ENCODE measurements around the gene DMXL2.
"Not testable (repeated sequence)": the region's sequence is repeated elsewhere in the genome, so short reads cannot be mapped to it uniquely, and the experiment has no call there.

Gene DMXL2

DNA sequence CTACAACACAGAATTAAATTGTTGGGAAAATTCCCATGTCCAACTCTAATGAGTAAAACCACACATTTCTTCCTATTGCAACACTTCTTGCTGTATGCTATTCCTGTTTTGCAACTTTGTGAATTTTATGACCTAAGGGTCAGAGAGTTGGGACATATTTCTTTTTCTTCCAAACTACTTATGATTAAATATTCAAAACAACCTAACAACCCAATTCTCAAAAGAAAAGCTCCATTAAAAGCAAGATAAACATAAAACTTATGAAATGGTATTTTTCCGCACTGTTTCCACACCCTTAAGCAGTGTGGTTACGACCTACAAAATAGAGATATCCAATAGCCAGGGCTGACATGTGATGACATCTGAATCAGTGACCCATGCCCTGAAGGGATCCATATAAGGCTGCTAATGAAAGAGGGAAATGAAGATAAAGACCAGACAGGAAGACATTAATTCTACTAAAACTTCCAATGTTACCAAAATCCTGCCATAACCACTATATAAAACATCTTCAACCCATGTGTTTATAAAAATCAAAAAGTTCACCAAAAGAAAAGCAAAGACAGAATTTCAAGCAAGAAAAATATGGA, 45.6 kb downstream of the DMXL2 start:
- Histone ChIP-seq H3K27me3 (replicated peaks; ENCODE audit: control insufficient read depth, insufficient read depth, low read length) (no peaks in the 10 kb centered on the region), H3K36me3 (ENCODE audit: control insufficient read depth, insufficient read depth, low read length) (no peaks in the 10 kb centered on the region), H3K4me3 (replicated peaks; ENCODE audit: low read depth, low read length) (no peak overlapping the region)
- no peak for TF ChIP-seq CTCF (IDR thresholded peaks at IDR 0.05; ENCODE audit: insufficient read depth, low read length, poor library complexity, severe bottlenecking)
- DNase-seq (ENCODE audit: extremely low read depth, insufficient read length), result no peak

- Histone ChIP-seq H3K4me3 (replicated peaks; ENCODE audit: low read depth, low read length) (no peak overlapping the region), H3K36me3 (ENCODE audit: control insufficient read depth, insufficient read depth, low read length) (no peaks in the 10 kb centered on the region), H3K27me3 (replicated peaks; ENCODE audit: control insufficient read depth, insufficient read depth, low read length) (no peaks in the 10 kb centered on the region)
- no peak for DNase-seq (ENCODE audit: extremely low read depth, insufficient read length)
- no peak for TF ChIP-seq CTCF (IDR thresholded peaks at IDR 0.05; ENCODE audit: insufficient read depth, low read length, poor library complexity, severe bottlenecking)
Measured at GRCh38 chr15:51576286-51576850, 46.2 kb downstream of the DMXL2 start.

DNA sequence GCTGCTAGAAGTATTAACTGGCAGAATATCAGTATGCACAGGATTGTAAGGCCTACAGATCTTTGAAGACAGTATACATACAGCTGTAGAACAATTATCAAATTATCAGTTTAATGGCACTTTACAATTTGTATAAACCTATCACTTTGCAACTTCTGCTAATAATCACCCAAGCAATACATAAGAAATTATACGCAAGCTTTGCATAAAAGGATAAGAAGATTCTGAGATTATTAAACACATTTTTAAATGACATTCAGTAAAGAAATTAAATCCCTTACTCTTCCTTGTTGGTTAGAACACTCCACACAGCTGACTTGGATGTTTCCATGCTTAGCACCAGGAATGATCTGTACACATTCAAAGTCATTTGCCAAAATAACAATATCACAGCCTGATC, 46.8 kb downstream of the DMXL2 start:
- no peaks in the 10 kb centered on the region for H3K27me3 ChIP-seq (replicated peaks; ENCODE audit: control insufficient read depth, insufficient read depth, low read length)
- no peaks in the 10 kb centered on the region for H3K36me3 ChIP-seq (ENCODE audit: control insufficient read depth, insufficient read depth, low read length)
- TF ChIP-seq CTCF (IDR thresholded peaks at IDR 0.05; ENCODE audit: insufficient read depth, low read length, poor library complexity, severe bottlenecking), result no peak
- H3K4me3 ChIP-seq (replicated peaks; ENCODE audit: low read depth, low read length), result no peak overlapping the region
- DNase-seq (ENCODE audit: extremely low read depth, insufficient read length), result no peak

DNA sequence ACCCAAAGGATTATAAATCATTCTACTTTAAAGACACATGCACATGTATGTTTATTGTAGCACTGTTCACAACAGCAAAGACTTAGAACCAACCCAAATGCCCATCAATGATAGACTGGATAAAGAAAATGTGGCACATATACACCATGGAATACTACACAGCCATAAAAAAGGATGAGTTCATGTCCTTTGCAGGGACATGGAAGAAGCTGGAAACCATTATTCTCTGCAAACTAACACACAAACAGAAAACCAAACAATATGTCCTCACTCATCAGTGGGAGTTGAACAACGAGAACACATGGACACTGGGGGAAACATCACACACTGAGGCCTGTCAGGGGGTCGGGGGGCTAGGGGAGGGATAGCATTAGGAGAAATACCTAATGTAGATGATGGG, 49.2 kb downstream of the DMXL2 start:
- not testable (repeated sequence) for H3K36me3 ChIP-seq (ENCODE audit: control insufficient read depth, insufficient read depth, low read length); H3K4me3 ChIP-seq (replicated peaks; ENCODE audit: low read depth, low read length); DNase-seq (ENCODE audit: extremely low read depth, insufficient read length); H3K27me3 ChIP-seq (replicated peaks; ENCODE audit: control insufficient read depth, insufficient read depth, low read length)

DNA sequence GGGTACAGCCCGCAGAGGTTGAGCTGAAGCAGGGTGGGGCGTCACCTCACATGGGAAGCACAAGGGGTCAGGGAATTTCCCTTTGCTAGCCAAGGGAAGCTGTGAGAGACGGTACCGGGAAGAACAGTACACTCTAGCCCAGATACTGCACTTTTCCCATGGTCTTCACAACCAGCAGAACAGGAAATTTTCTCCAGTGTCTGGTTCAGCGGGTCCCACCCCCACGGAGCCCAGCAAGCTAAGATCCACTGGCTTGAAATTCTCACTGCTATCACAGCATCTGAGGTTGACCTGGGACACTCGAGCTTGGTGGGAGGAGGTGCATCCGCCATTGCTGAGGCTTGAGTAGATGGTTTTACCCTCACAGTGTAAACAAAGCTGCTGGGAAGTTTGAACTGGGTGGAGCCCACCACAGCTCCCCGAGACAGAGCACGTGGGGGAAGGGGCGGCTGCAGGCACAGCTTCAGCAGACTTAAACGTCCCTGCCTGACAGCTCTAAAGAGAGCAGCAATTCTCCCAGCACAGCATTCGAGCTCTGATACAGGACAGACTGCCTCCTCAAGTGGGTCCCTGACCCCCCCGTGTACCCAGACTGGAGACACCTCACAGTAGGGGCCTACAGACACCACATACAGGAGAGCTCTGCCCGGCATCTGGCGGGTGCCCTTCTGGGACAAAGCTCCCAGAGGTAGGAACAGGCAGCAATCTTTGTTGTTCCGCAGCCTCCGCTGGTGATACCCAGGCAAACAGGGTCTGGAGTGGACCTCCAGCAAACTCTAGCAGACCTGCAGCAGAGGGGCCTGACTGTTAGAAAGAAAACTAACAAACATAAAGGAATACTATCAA, 53.4 kb downstream of the DMXL2 start:
- H3K27me3 ChIP-seq (replicated peaks; ENCODE audit: control insufficient read depth, insufficient read depth, low read length); H3K36me3 ChIP-seq (ENCODE audit: control insufficient read depth, insufficient read depth, low read length); H3K4me3 ChIP-seq (replicated peaks; ENCODE audit: low read depth, low read length); DNase-seq (ENCODE audit: extremely low read depth, insufficient read length): not testable (repeated sequence)

- no peak for TF ChIP-seq CTCF (IDR thresholded peaks at IDR 0.05; ENCODE audit: insufficient read depth, low read length, poor library complexity, severe bottlenecking)
- Histone ChIP-seq H3K27me3 (replicated peaks; ENCODE audit: control insufficient read depth, insufficient read depth, low read length) (no peaks in the 10 kb centered on the region), H3K4me3 (replicated peaks; ENCODE audit: low read depth, low read length) (no peak overlapping the region), H3K36me3 (ENCODE audit: control insufficient read depth, insufficient read depth, low read length) (no peaks in the 10 kb centered on the region)
- no peak for DNase-seq (ENCODE audit: extremely low read depth, insufficient read length)
Measured at GRCh38 chr15:51561271-51561670, 61.3 kb downstream of the DMXL2 start.
